Loucy (cell line): ENCODE data around the gene AUH.

Experiments used
- EZH2phosphoT487 ChIP-seq: fragments of 200-600 bp; IDR thresholded peaks from 2 replicates; pipeline ENCODE4 v1.6.1; 2018; ENCODE audit warnings: antibody characterized with exemption, mild to moderate bottlenecking, moderate library complexity, borderline replicate concordance
- TF ChIP-seq, protein P1 (sequence below): fragments of 200-600 bp; sonication (generic); conservative IDR thresholded peaks from 2 replicates; pipeline ENCODE4 v1.5.1; 2014; ENCODE audit warnings: mild to moderate bottlenecking, antibody characterized with exemption, low read length

- TF ChIP-seq, protein P1, sequence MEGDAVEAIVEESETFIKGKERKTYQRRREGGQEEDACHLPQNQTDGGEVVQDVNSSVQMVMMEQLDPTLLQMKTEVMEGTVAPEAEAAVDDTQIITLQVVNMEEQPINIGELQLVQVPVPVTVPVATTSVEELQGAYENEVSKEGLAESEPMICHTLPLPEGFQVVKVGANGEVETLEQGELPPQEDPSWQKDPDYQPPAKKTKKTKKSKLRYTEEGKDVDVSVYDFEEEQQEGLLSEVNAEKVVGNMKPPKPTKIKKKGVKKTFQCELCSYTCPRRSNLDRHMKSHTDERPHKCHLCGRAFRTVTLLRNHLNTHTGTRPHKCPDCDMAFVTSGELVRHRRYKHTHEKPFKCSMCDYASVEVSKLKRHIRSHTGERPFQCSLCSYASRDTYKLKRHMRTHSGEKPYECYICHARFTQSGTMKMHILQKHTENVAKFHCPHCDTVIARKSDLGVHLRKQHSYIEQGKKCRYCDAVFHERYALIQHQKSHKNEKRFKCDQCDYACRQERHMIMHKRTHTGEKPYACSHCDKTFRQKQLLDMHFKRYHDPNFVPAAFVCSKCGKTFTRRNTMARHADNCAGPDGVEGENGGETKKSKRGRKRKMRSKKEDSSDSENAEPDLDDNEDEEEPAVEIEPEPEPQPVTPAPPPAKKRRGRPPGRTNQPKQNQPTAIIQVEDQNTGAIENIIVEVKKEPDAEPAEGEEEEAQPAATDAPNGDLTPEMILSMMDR: no peak
- TF ChIP-seq EZH2phosphoT487: no peak
Measured at GRCh38 chr9:91271156-91271555, 90.6 kb downstream of the AUH start.
